Fibroblast of skin of back (primary cell): ENCODE measurements around the gene RTN1.

Source experiments
- DNase-seq: peaks from one replicate; pipeline ENCODE4 v3.0.0-alpha.2; 2013

RTN1 gene

GRCh38 chr14:59629444-59630287 lies 240.9 kb downstream of the RTN1 start:
- no peak for DNase-seq

- DNase-seq = no peak
These were observed 243.5 kb downstream of the RTN1 start for GRCh38 chr14:59627011-59627520.

- DNase-seq = no peak
These were observed 247.9 kb downstream of the RTN1 start for GRCh38 chr14:59622631-59623030.

- no peak for DNase-seq
These were observed 251.5 kb downstream of the RTN1 start for GRCh38 chr14:59619061-59619460.

- no peak for DNase-seq
These were observed 269.5 kb downstream of the RTN1 start for GRCh38 chr14:59601056-59601455.

GRCh38 chr14:59600211-59600945 lies 270.2 kb downstream of the RTN1 start:
- DNase-seq = no peak

- no peak for DNase-seq
These were observed 275.5 kb downstream of the RTN1 start for GRCh38 chr14:59595071-59595470.

GRCh38 chr14:59591641-59592370 lies 278.8 kb downstream of the RTN1 start:
- DNase-seq = no peak

GRCh38 chr14:59588101-59588500 lies 282.5 kb downstream of the RTN1 start:
- no peak for DNase-seq

- DNase-seq = no peak
These were observed 284.6 kb downstream of the RTN1 start for GRCh38 chr14:59585891-59586554.

- DNase-seq = peak; percentile 25
These were observed 286.8 kb downstream of the RTN1 start for GRCh38 chr14:59583755-59584154.

- DNase-seq = no peak
These were observed 287.6 kb downstream of the RTN1 start for GRCh38 chr14:59582845-59583509.

GRCh38 chr14:59582161-59582560 lies 288.4 kb downstream of the RTN1 start:
- no peak for DNase-seq

GRCh38 chr14:59580911-59581310 lies 289.7 kb downstream of the RTN1 start:
- DNase-seq = no peak

- peak; percentile 72 for DNase-seq
These were observed 294.0 kb downstream of the RTN1 start, which contains the start of gene CCDC175 for GRCh38 chr14:59576332-59577294. Gene CCDC175 (minus strand): TSS chr14:59576812. CDS start chr14:59576775, 37 bp downstream.

GRCh38 chr14:59570122-59570521 lies 300.5 kb downstream of the RTN1 start:
- DNase-seq = no peak

- no peak for DNase-seq
These were observed 303.9 kb downstream of the RTN1 start for GRCh38 chr14:59566725-59567124.

- DNase-seq = no peak
These were observed 304.3 kb downstream of the RTN1 start for GRCh38 chr14:59566296-59566695.

- DNase-seq = no peak
These were observed 305.5 kb downstream of the RTN1 start for GRCh38 chr14:59565087-59565486.

- no peak for DNase-seq
These were observed 306.2 kb downstream of the RTN1 start for GRCh38 chr14:59564366-59564765.
